Motor neuron (in vitro differentiated cells): Measurements from ENCODE around the gene PROM2. TPM values are rescaled to one million over a fixed set of nuclear protein-coding genes. Genes with fewer than 3 reads are reported as not detected.

Experiments
- ATAC-seq, 8 experiments: fragments of 200-7000 bp; cut with Tn5 transposase; replicated peaks in 6 of 8; 2 replicates each; pipeline ENCODE4 v1.8.0; 2021; ENCODE audit warnings: mild to moderate bottlenecking in 8 of 8, moderate library complexity in 8 of 8
- H3K27ac ChIP-seq, 2 donors: fragments of 250-450 bp; sonication (Bioruptor Pico); 2 replicates each; pipeline ENCODE4 v1.9.0; 2021; ENCODE audit warnings: antibody characterized with exemption in 2 of 2, mild to moderate bottlenecking in 2 of 2, moderate library complexity in 1 of 2
- H3K4me1 ChIP-seq, 2 donors: fragments of 250-450 bp; sonication (Bioruptor Pico); replicated peaks in 1 of 2; 2 replicates each; pipeline ENCODE4 v1.6.1; 2021; ENCODE audit warnings: antibody characterized with exemption in 2 of 2, mild to moderate bottlenecking in 2 of 2, moderate library complexity in 1 of 2
- H3K4me3 ChIP-seq, 5 donors: fragments of 250-450 bp; sonication (Bioruptor Pico); 2 replicates each; pipeline ENCODE4 v1.9.0; 2021; ENCODE audit warnings: antibody characterized with exemption in 5 of 5, mild to moderate bottlenecking in 5 of 5, moderate library complexity in 4 of 5
- WGBS, 10 experiments: fragments of 450-650 bp; shearing (Covaris generic); methylation state at CpG; one replicate each; pipeline ENCODE4 v1.0.0; 2022; 5-methylcytosine and 5-hydroxymethylcytosine counted together
- in situ Hi-C, 9 experiments: fragments of 400-800 bp; cut with MboI; loops; one replicate each; pipeline ENCODE4 v1.15.0; 2021; ENCODE audit warnings: low sequenced_read_pairs in 9 of 9, low pct_unique_long_range_greater_than_20kb in 2 of 9; ENCODE audit not compliant: unreplicated experiment in 9 of 9
- total RNA-seq, 8 experiments: library from RNA; unstranded; fragments of 300-600 nt; gene quantifications; 2 replicates each; pipeline versions ENCODE4 v1.2.3 to v1.2.4, GENCODE V29; 2022

Gene PROM2
- total RNA-seq, 8 experiments from 2014 or later = 0.58 to 4.6 (median 2.0) TPM

DNA sequence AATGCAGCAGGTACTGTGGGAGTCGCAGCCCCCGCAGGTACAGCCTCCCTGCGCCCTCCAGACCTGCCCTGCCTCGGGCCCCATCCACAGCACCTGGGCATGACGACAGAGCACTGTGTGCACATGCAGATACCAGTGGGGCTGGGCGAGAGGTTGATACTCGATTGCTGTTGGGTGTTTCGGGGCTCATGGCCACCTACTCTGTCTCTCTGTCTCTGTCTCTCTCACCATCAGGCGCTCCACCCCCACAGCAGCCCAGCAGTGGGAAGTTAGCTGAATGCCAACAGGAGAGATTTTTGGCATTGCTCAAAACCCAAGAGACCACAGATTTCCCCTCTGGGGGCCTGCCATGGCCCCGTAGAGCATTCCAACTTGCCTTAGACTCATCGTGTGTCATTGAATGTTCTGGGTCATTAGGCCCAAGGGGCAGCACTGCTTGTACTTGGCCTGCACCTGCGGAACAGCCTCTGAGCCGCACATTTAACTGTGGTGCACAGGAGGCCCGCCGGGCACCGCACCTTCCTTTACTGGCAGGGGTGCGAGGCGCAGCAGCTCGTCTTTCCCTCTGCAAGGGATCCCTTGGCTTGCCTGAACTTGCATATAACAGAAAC lies 41.7 kb downstream of the PROM2 start:
- Histone ChIP-seq H3K4me3 (no peak overlapping the region), H3K27ac (no peak overlapping the region), H3K4me1 (peaks cover 15 to 25% of the 10 kb centered on the region in 2 donors)
- in situ Hi-C loops = loop anchor here in 1 of 9 experiments (25.0 kb wide), 1 partner anchor 129 kb away; no protein-coding TSS in a partner anchor
- ATAC-seq = no peak
- WGBS, 10 experiments = 30 to 100% (median 87%) methylated on average over 1 to 6 of the region's 19 CpGs; no CpG with 5 or more reads in 4 of the 10 experiments

DNA sequence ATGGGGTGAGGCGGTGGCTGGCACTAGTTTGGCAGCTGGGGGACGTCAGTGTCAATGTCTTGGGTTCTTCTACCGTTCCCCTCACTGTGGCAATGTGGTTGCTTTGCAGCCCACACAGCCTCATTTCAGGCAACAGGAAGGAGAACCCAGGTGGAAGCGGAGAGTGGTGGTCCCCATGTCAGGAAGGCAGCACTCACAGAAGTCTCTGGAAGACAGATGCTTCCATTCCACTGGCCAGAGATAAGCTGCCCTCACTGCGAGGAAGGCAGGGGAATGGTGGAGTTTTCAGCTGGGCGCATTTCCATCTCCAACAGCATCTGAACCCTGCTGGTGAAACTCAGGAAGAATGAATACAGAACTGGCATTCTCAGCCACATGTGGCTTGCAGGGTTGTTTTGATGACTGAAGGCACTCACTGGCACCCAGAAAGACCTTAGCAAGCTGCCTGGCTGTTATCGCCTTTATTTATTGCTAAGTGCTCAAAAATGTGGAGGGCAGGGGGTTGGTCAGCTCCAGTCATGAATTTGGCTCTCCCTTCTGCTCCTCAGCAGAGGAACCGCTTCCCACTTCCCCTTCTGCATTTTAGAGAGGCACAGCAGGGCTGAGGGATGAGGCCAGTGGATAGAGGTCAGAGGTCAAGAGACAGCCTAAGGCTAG lies 42.3 kb downstream of the PROM2 start:
- no peak for ATAC-seq

DNA sequence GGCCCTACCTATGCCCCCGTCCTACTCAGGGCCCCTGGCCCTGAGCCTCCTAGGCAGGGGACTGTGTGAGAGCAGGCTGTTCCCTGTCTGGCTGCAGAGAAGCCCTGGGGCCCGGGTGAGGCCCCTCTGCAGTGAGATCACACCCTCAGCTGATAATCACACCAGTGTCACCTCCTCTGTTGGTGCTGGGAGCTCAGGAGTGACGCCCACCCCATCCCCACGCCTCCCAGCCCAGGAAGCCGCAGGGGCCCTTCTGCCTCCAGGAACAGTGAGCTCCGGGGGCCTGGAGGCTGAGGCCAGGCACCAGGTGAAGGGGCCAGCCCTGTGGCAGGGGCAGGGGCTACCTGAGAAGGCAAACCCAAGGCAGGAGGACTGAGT lies 42.9 kb downstream of the PROM2 start:
- H3K4me3 ChIP-seq = no peak overlapping the region
- peak in 7 of 8 experiments; percentile 10 to 81 (median 34) for ATAC-seq
- no peak overlapping the region for H3K27ac ChIP-seq
- H3K4me1 ChIP-seq = peaks cover 8 to 18% of the 10 kb centered on the region in 2 donors
- WGBS, 10 experiments = 20 to 67% (median 28%) methylated on average over 1 to 2 of the region's 6 CpGs; no CpG with 5 or more reads in 5 of the 10 experiments
- in situ Hi-C loops = loop anchor here in 1 of 9 experiments (25.0 kb wide), 1 partner anchor 130 kb away; no protein-coding TSS in a partner anchor

More for the DNA sequence above, 42.3 kb downstream of the PROM2 start:
- in situ Hi-C loops = loop anchor here in 1 of 9 experiments (25.0 kb wide), 1 partner anchor 129 kb away; no protein-coding TSS in a partner anchor
- Histone ChIP-seq H3K4me3 (no peak overlapping the region), H3K27ac (no peak overlapping the region), H3K4me1 (peaks cover 13 to 24% of the 10 kb centered on the region in 2 donors)
- 0 to 100% (median 83%) methylated on average over 1 to 6 of the region's 8 CpGs; no CpG with 5 or more reads in 2 of the 10 experiments for WGBS, 10 experiments

GRCh38 chr2:95317665-95318425 lies 43.6 kb downstream of the PROM2 start:
- 100% methylated on average over 1 of the region's 12 CpGs; no CpG with 5 or more reads in 8 of the 10 experiments for WGBS, 10 experiments
- Histone ChIP-seq H3K4me3 (no peak overlapping the region), H3K4me1 (peaks cover 8 to 18% of the 10 kb centered on the region in 2 donors), H3K27ac (no peak overlapping the region)
- in situ Hi-C loops = loop anchor here in 1 of 9 experiments (25.0 kb wide), 1 partner anchor 131 kb away; no protein-coding TSS in a partner anchor
- ATAC-seq = no peak

DNA sequence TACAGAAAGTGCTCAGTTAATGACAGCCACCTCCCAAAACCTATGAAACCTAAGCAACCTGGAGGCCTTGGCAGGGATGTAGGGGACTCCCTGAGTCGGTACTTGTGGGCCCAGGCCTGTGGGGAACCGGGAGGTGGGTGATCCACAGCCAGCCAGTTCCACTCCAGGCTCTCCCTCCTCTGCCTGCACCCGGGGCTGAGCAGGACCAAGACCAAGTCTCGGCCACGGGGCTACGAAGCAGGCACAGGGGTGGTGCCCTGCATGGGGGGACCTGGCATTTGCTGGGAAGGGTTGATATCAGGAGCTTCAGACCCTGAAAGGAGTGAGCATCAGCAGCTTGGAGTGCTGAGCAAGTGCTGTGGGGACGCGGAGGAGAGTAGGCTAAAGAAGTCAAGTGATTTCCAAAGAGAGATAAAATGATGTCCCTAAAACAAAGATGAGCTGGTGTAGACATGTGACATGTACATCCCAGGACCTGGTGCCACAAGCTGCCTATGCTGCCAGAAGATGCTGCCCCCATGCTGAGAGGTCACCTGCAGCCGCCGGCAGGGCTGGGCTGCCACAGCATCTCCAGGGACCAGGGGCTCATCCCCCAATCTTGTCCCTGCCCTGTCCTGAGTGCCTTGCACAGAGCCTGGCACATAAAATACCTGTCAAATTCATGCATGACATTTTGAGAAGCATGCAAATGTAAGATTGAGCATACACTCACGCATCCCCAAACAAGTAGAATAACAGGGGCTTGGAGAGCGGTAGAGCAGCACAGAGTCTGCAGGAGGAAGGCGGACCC lies 44.4 kb downstream of the PROM2 start:
- in situ Hi-C loops = loop anchor here in 1 of 9 experiments (25.0 kb wide), 1 partner anchor 131 kb away; no protein-coding TSS in a partner anchor
- peaks cover 5 to 14% of the 10 kb centered on the region in 2 donors for H3K4me1 ChIP-seq
- no peak overlapping the region for H3K27ac ChIP-seq
- H3K4me3 ChIP-seq = no peak overlapping the region
- WGBS, 10 experiments = 55 to 100% (median 89%) methylated on average over 1 to 5 of the region's 13 CpGs; no CpG with 5 or more reads in 4 of the 10 experiments
- ATAC-seq = no peak

DNA sequence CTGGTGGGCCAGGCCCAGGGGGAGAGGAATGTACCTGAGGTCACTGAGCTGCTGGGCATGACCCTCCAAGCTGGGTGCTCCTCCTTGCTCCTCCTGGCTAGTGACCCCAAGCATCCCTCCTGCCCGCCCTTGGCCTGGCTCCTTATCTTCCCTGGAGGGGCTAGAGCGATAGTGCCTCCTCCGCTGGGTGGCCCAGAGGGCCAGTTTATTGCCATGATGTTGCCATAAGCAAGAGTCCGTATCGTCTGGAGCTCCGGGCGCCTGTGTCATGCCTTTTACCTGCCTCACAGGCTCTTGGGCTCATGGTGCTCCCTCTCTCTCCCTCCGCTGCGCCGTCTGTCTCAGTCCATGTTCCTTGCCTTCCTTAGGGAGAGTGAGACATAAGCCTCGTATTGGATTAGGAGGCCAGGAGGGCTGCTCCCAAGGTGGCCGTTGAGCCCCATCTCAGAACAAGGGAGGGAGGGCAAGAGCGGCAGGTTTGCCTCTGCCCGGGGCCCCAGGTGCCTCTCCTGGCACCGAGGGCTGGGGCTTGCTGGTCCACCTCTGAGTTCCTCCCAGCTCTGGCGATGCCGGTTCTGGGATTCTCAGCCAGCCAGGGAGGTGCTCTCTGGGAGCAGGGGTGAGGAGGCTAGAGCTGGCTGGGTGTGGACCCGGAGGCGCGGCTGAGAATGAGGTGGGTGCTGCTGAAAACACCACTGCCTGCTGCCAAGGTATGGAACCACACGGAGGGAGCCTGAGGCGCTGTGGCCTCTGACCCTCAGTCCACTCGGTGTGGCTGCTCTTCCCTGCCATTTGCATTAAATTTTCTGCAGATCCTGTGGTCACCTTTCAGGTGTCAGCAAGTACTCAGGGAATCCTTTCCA lies 45.5 kb downstream of the PROM2 start:
- peaks cover 4 to 8% of the 10 kb centered on the region in 2 donors for H3K4me1 ChIP-seq
- H3K27ac ChIP-seq = no peak overlapping the region
- 80 to 100% (median 98%) methylated on average over 1 to 4 of the region's 23 CpGs; no CpG with 5 or more reads in 4 of the 10 experiments for WGBS, 10 experiments
- no peak for ATAC-seq
- no peak overlapping the region for H3K4me3 ChIP-seq
- in situ Hi-C loops = loop anchor here in 1 of 9 experiments (25.0 kb wide), 1 partner anchor 132 kb away; no protein-coding TSS in a partner anchor

DNA sequence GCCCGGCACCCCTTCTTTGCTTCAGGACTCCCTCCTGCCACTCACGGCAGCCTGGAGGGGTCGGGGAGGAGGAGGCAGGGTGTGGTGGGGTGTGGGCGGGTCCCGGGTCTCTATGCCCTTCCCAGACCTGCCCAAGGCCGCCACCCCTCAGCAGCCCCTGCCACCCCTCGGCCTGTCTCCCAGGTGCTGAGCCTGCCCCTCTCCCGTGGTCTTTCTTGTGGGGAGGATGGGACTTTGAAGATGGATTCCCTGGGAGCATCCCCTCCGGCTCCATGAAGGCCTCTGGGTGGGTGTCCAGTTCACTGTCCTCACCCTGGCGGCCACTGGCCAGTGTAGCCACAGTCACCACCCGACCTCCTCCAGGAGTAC lies 46.1 kb downstream of the PROM2 start:
- no peak for ATAC-seq
- WGBS, 10 experiments = 60% methylated on average over 1 of the region's 11 CpGs; no CpG with 5 or more reads in 9 of the 10 experiments
- Histone ChIP-seq H3K4me3 (no peak overlapping the region), H3K4me1 (peaks cover 0 to 5% of the 10 kb centered on the region in 2 donors), H3K27ac (no peak overlapping the region)
- in situ Hi-C loops = loop anchor here in 1 of 9 experiments (25.0 kb wide), 1 partner anchor 133 kb away; no protein-coding TSS in a partner anchor

- peaks cover 0 to 5% of the 10 kb centered on the region in 2 donors for H3K4me1 ChIP-seq
- in situ Hi-C loops = loop anchor here in 1 of 9 experiments (25.0 kb wide), 1 partner anchor 134 kb away; no protein-coding TSS in a partner anchor
- peak in 1 of 8 experiments; percentile 9 for ATAC-seq
- no peak overlapping the region for H3K27ac ChIP-seq
- H3K4me3 ChIP-seq = no peak overlapping the region
- WGBS, 10 experiments = 20 to 87% (median 64%) methylated on average over 2 to 4 of the region's 18 CpGs; no CpG with 5 or more reads in 3 of the 10 experiments
Measured at GRCh38 chr2:95320986-95321767, 46.9 kb downstream of the PROM2 start.

- H3K4me1 ChIP-seq = peaks cover 0 to 3% of the 10 kb centered on the region in 2 donors
- H3K27ac ChIP-seq = no peak overlapping the region
- H3K4me3 ChIP-seq = no peak overlapping the region
- 63 to 90% methylated on average over 2 to 3 of the region's 26 CpGs; no CpG with 5 or more reads in 8 of the 10 experiments for WGBS, 10 experiments
- in situ Hi-C loops = loop anchor here in 1 of 9 experiments (25.0 kb wide), 1 partner anchor 136 kb away; no protein-coding TSS in a partner anchor
- ATAC-seq = peak in 3 of 8 experiments; percentile 28 to 53 (median 43)
Measured at GRCh38 chr2:95323347-95324155, 49.3 kb downstream of the PROM2 start.

DNA sequence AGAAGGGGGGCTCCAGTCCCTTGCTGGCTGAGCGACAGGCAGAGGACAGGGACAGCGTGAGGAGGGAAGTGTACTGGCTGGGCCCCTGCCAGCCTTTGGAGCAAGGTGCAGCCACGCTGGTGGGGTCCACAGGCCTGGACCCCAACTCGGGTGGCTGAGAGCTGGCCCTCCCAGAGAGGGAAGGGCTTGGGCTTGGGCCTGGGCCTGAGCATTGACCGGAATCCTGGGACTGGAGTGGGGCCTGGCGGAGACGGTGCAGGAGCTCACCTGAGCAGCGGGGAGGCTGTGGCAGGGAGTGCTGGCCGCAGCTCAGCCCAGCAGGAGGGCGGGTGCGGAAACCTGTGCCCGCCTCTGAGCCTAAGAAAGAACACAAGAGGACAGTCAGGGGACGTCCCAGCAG lies 50.8 kb downstream of the PROM2 start:
- ATAC-seq = no peak
- Histone ChIP-seq H3K4me1 (peaks cover 3% of the 10 kb centered on the region in 2 donors), H3K4me3 (no peak overlapping the region), H3K27ac (no peak overlapping the region)
- in situ Hi-C loops = no loop called here
- WGBS, 10 experiments = 20 to 100% (median 83%) methylated on average over 1 to 6 of the region's 13 CpGs; no CpG with 5 or more reads in 4 of the 10 experiments
